Stimulated activated naive B cell treated with anti-CD40 and anti-IgM and Interleukin-4, amounts not matched to agents 10 μg/mL and 1 μg/mL and 100 μg/mL, for 72 hours (primary cell): ENCODE data around the gene CRYBG1.
A peak's percentile ranks its signal among the peaks of the same experiment; 100 is the strongest.
"Not testable (repeated sequence)": the region's sequence is repeated elsewhere in the genome, so short reads cannot be mapped to it uniquely, and the experiment has no call there.

ENCODE experiments used
- ATAC-seq, 2 donors: fragments of 150-1000 bp; cut with Tn5 transposase; replicated peaks; 2 replicates each; pipeline ENCODE4 v1.10.0; 2021; ENCODE audit warnings: moderate library complexity in 1 of 2
- DNase-seq: peaks from one replicate; pipeline ENCODE4 v3.0.0; 2021
- H3K27ac Mint-ChIP-seq: one replicate; pipeline ENCODE4 v1.8.0; 2022; ENCODE audit warnings: mild to moderate bottlenecking, mixed read lengths
- H3K27me3 Mint-ChIP-seq, 2 donors: one replicate each; pipeline ENCODE4 v1.8.0; 2022; ENCODE audit warnings: mixed read lengths in 2 of 2
- H3K36me3 Mint-ChIP-seq, 2 donors: one replicate each; pipeline ENCODE4 v1.8.0; 2022; ENCODE audit warnings: mixed read lengths in 2 of 2, mild to moderate bottlenecking in 1 of 2
- H3K4me1 Mint-ChIP-seq, 2 donors: one replicate each; pipeline ENCODE4 v1.8.0; 2022; ENCODE audit warnings: mixed read lengths in 2 of 2, mild to moderate bottlenecking in 1 of 2
- H3K4me3 Mint-ChIP-seq, 2 donors: one replicate each; pipeline ENCODE4 v1.8.0; 2022; ENCODE audit warnings: mild to moderate bottlenecking in 2 of 2, mixed read lengths in 2 of 2, moderate library complexity in 1 of 2
- H3K9me3 Mint-ChIP-seq, 2 donors: one replicate each; pipeline ENCODE4 v1.8.0; 2022; ENCODE audit warnings: mixed read lengths in 2 of 2, mild to moderate bottlenecking in 1 of 2

CRYBG1 gene

GRCh38 chr6:106501960-106502371, 141.4 kb downstream of the CRYBG1 start:
- ATAC-seq (no peak), DNase-seq (no peak)
- H3K27me3 Mint-ChIP-seq: no peaks in the 10 kb centered on the region
- no peak overlapping the region for H3K27ac Mint-ChIP-seq
- H3K4me1 Mint-ChIP-seq: no peaks in the 10 kb centered on the region
- H3K9me3 Mint-ChIP-seq: no peaks in the 10 kb centered on the region
- no peaks in the 10 kb centered on the region for H3K36me3 Mint-ChIP-seq
- H3K4me3 Mint-ChIP-seq: no peak overlapping the region

- Mint-ChIP-seq H3K9me3 (no peaks in the 10 kb centered on the region), H3K4me1 (no peaks in the 10 kb centered on the region), H3K4me3 (no peak overlapping the region), H3K27me3 (no peaks in the 10 kb centered on the region), H3K27ac (no peak overlapping the region), H3K36me3 (no peaks in the 10 kb centered on the region)
- ATAC-seq (no peak), DNase-seq (no peak)
These were observed 142.0 kb downstream of the CRYBG1 start for GRCh38 chr6:106502559-106502958.

GRCh38 chr6:106508277-106508676, 147.8 kb downstream of the CRYBG1 start:
- no peak overlapping the region for H3K27ac Mint-ChIP-seq
- H3K9me3 Mint-ChIP-seq: no peaks in the 10 kb centered on the region
- no peaks in the 10 kb centered on the region for H3K27me3 Mint-ChIP-seq
- no peak overlapping the region for H3K4me3 Mint-ChIP-seq
- DNase-seq (no peak), ATAC-seq (no peak)
- H3K36me3 Mint-ChIP-seq: no peaks in the 10 kb centered on the region
- H3K4me1 Mint-ChIP-seq: peaks cover 14 to 32% of the 10 kb centered on the region in 2 donors

- no peak overlapping the region for H3K4me3 Mint-ChIP-seq
- DNase-seq: no peak
- peaks cover 17 to 37% of the 10 kb centered on the region in 2 donors for H3K4me1 Mint-ChIP-seq
- H3K9me3 Mint-ChIP-seq: no peaks in the 10 kb centered on the region
- no peak overlapping the region for H3K27ac Mint-ChIP-seq
- ATAC-seq: no peak
- H3K36me3 Mint-ChIP-seq: no peaks in the 10 kb centered on the region
- H3K27me3 Mint-ChIP-seq: no peaks in the 10 kb centered on the region
These were observed 148.3 kb downstream of the CRYBG1 start for GRCh38 chr6:106508834-106509233.

- Mint-ChIP-seq H3K4me1 (peaks cover 23 to 44% of the 10 kb centered on the region in 2 donors), H3K4me3 (peak overlapping the region; percentile 95 to 96), H3K27me3 (no peaks in the 10 kb centered on the region), H3K9me3 (no peaks in the 10 kb centered on the region), H3K27ac (peak overlapping the region; percentile 79), H3K36me3 (no peaks in the 10 kb centered on the region)
- ATAC-seq (peak; percentile 38 to 40), DNase-seq (peak; percentile 26)
These were observed 149.0 kb downstream of the CRYBG1 start for GRCh38 chr6:106509420-106510089.

- H3K27ac Mint-ChIP-seq: peak overlapping the region; percentile 82
- H3K9me3 Mint-ChIP-seq: no peaks in the 10 kb centered on the region
- ATAC-seq (peak; percentile 46 to 58), DNase-seq (peak; percentile 66)
- H3K36me3 Mint-ChIP-seq: no peaks in the 10 kb centered on the region
- H3K4me3 Mint-ChIP-seq: peak overlapping the region; percentile 95 to 96
- H3K4me1 Mint-ChIP-seq: peaks cover 25 to 44% of the 10 kb centered on the region in 2 donors
- no peaks in the 10 kb centered on the region for H3K27me3 Mint-ChIP-seq
These were observed 149.8 kb downstream of the CRYBG1 start for GRCh38 chr6:106510090-106510970.

- Mint-ChIP-seq H3K9me3 (no peaks in the 10 kb centered on the region), H3K36me3 (no peaks in the 10 kb centered on the region), H3K4me3 (peak overlapping the region; percentile 95 to 96), H3K4me1 (peaks cover 27 to 49% of the 10 kb centered on the region in 2 donors), H3K27ac (peak overlapping the region; percentile 88), H3K27me3 (no peaks in the 10 kb centered on the region)
- ATAC-seq (no peak), DNase-seq (no peak)
These were observed 151.0 kb downstream of the CRYBG1 start for GRCh38 chr6:106511288-106512047.

GRCh38 chr6:106512048-106512967, 151.8 kb downstream of the CRYBG1 start:
- Mint-ChIP-seq H3K4me3 (peak overlapping the region; percentile 95 to 96), H3K36me3 (no peaks in the 10 kb centered on the region), H3K27ac (peak overlapping the region; percentile 88), H3K9me3 (no peaks in the 10 kb centered on the region), H3K27me3 (no peaks in the 10 kb centered on the region), H3K4me1 (peaks cover 29 to 56% of the 10 kb centered on the region in 2 donors)
- DNase-seq (peak; percentile 76), ATAC-seq (peak; percentile 68 to 71)

- Mint-ChIP-seq H3K4me1 (peaks cover 29 to 56% of the 10 kb centered on the region in 2 donors), H3K27me3 (no peaks in the 10 kb centered on the region), H3K36me3 (no peaks in the 10 kb centered on the region), H3K4me3 (peak overlapping the region; percentile 95 to 96), H3K27ac (peak overlapping the region; percentile 88), H3K9me3 (no peaks in the 10 kb centered on the region)
- no peak for DNase-seq
- ATAC-seq: no peak
These were observed 152.6 kb downstream of the CRYBG1 start for GRCh38 chr6:106512968-106513574.

- Mint-ChIP-seq H3K4me3 (peak overlapping the region; percentile 95 to 96), H3K27me3 (no peaks in the 10 kb centered on the region), H3K9me3 (no peaks in the 10 kb centered on the region), H3K4me1 (peaks cover 30 to 63% of the 10 kb centered on the region in 2 donors), H3K27ac (peak overlapping the region; percentile 88), H3K36me3 (no peaks in the 10 kb centered on the region)
- DNase-seq: no peak
- peak in 1 of 2 donors; percentile 14 for ATAC-seq
These were observed 153.5 kb downstream of the CRYBG1 start for GRCh38 chr6:106513808-106514582.

GRCh38 chr6:106514583-106514885, 154.0 kb downstream of the CRYBG1 start:
- H3K4me1 Mint-ChIP-seq: peaks cover 33 to 65% of the 10 kb centered on the region in 2 donors
- no peak for ATAC-seq
- no peaks in the 10 kb centered on the region for H3K9me3 Mint-ChIP-seq
- no peak overlapping the region for H3K27ac Mint-ChIP-seq
- H3K27me3 Mint-ChIP-seq: no peaks in the 10 kb centered on the region
- H3K4me3 Mint-ChIP-seq: no peak overlapping the region
- no peak for DNase-seq
- H3K36me3 Mint-ChIP-seq: no peaks in the 10 kb centered on the region

- not testable (repeated sequence) for DNase-seq, H3K4me3 Mint-ChIP-seq, H3K27ac Mint-ChIP-seq, ATAC-seq, H3K27me3 Mint-ChIP-seq, H3K9me3 Mint-ChIP-seq, H3K36me3 Mint-ChIP-seq
- peaks cover 35 to 65% of the 10 kb centered on the region in 2 donors for H3K4me1 Mint-ChIP-seq
These were observed 155.1 kb downstream of the CRYBG1 start for GRCh38 chr6:106515582-106515981.

- H3K27ac Mint-ChIP-seq: peak overlapping the region; percentile 47
- no peaks in the 10 kb centered on the region for H3K9me3 Mint-ChIP-seq
- ATAC-seq (no peak), DNase-seq (no peak)
- H3K4me1 Mint-ChIP-seq: peaks cover 40 to 65% of the 10 kb centered on the region in 2 donors
- H3K27me3 Mint-ChIP-seq: no peaks in the 10 kb centered on the region
- no peak overlapping the region for H3K4me3 Mint-ChIP-seq
- H3K36me3 Mint-ChIP-seq: peaks cover 5% of the 10 kb centered on the region in 2 donors
These were observed 156.1 kb downstream of the CRYBG1 start for GRCh38 chr6:106516616-106517015.
